Astrocyte (in vitro differentiated cells and primary cell): ENCODE data around the gene HSPB2. TPM values are rescaled to one million over a fixed set of nuclear protein-coding genes. Genes with fewer than 3 reads are reported as not detected.

Source experiments
- DNase-seq: peaks from one replicate; pipeline ENCODE4 v3.0.0-alpha.2; 2010; ENCODE audit warnings: low read depth
- FAIRE-seq: peaks from 2 replicates; lab custom pipeline; 2011; peaks lifted over from hg19 to GRCh38; lab: Jason Lieb, UNC
- H2AFZ ChIP-seq: 2 replicates; pipeline ENCODE4 v1.6.0; 2012; ENCODE audit warnings: low read depth, low read length, inconsistent platforms
- H3K27ac ChIP-seq: 2 replicates; pipeline ENCODE4 v1.5.1; 2011; ENCODE audit warnings: low read depth, low read length, inconsistent platforms
- H3K27me3 ChIP-seq: 2 replicates; pipeline ENCODE4 v1.6.0; 2011; ENCODE audit warnings: low read length, inconsistent platforms; ENCODE audit not compliant: insufficient read depth
- H3K36me3 ChIP-seq: 2 replicates; pipeline ENCODE4 v1.5.1; 2011; ENCODE audit warnings: low read length, inconsistent platforms; ENCODE audit not compliant: insufficient read depth
- H3K4me1 ChIP-seq: 2 replicates; pipeline ENCODE4 v1.5.1; 2011; ENCODE audit warnings: low read length, inconsistent platforms; ENCODE audit not compliant: insufficient read depth
- H3K4me2 ChIP-seq: 2 replicates; pipeline ENCODE4 v1.6.0; 2012; ENCODE audit warnings: low read length, inconsistent platforms
- H3K4me3 ChIP-seq: 2 replicates; pipeline ENCODE4 v1.5.1; 2011; ENCODE audit warnings: low read depth, mild to moderate bottlenecking, low read length, inconsistent platforms; ENCODE audit not compliant: insufficient read depth
- H3K79me2 ChIP-seq: 2 replicates; pipeline ENCODE4 v1.6.0; 2012; ENCODE audit warnings: mild to moderate bottlenecking, low read length, inconsistent platforms; ENCODE audit not compliant: insufficient read depth
- H3K9ac ChIP-seq: 2 replicates; pipeline ENCODE4 v1.6.0; 2012; ENCODE audit warnings: mild to moderate bottlenecking, low read length, inconsistent platforms
- H3K9me3 ChIP-seq: 2 replicates; pipeline ENCODE4 v1.5.1; 2012; ENCODE audit warnings: low read depth, mild to moderate bottlenecking, low read length, inconsistent platforms; ENCODE audit not compliant: insufficient read depth
- H4K20me1 ChIP-seq: 2 replicates; pipeline ENCODE4 v1.6.0; 2012; ENCODE audit warnings: low read length, inconsistent platforms; ENCODE audit not compliant: insufficient read depth
- H3K27ac Mint-ChIP-seq: one replicate; pipeline ENCODE4 v1.8.0; 2021; ENCODE audit warnings: mild to moderate bottlenecking, mixed read lengths; ENCODE audit not compliant: unreplicated experiment
- H3K27me3 Mint-ChIP-seq: one replicate; pipeline ENCODE4 v1.8.0; 2021; ENCODE audit warnings: low read depth, mixed read lengths; ENCODE audit not compliant: unreplicated experiment
- H3K36me3 Mint-ChIP-seq: one replicate; pipeline ENCODE4 v1.8.0; 2021; ENCODE audit warnings: low read depth, mixed read lengths; ENCODE audit not compliant: unreplicated experiment
- H3K4me1 Mint-ChIP-seq: one replicate; pipeline ENCODE4 v1.8.0; 2021; ENCODE audit warnings: low read depth, mixed read lengths; ENCODE audit not compliant: unreplicated experiment
- H3K4me3 Mint-ChIP-seq: one replicate; pipeline ENCODE4 v1.8.0; 2021; ENCODE audit warnings: mild to moderate bottlenecking, moderate library complexity, mixed read lengths; ENCODE audit not compliant: unreplicated experiment
- H3K9me3 Mint-ChIP-seq: one replicate; pipeline ENCODE4 v1.8.0; 2021; ENCODE audit warnings: mild to moderate bottlenecking, mixed read lengths; ENCODE audit not compliant: unreplicated experiment
- CTCF ChIP-seq: IDR thresholded peaks from 2 replicates; pipeline ENCODE4 v1.5.1; 2011; ENCODE audit warnings: low read depth, mild to moderate bottlenecking, inconsistent platforms, low read length, moderate library complexity; ENCODE audit not compliant: insufficient read depth
- EZH2 ChIP-seq: IDR thresholded peaks from 2 replicates; pipeline ENCODE4 v1.6.1; 2012; ENCODE audit warnings: mild to moderate bottlenecking, low read length, inconsistent platforms; ENCODE audit not compliant: insufficient read depth
- total RNA-seq: library from RNA; stranded (reverse); gene quantifications from 2 replicates; pipeline ENCODE4 v1.2.1, GENCODE V29; 2021

Gene HSPB2
- total RNA-seq, 1 donor from 2014 or later, result not detected

DNA sequence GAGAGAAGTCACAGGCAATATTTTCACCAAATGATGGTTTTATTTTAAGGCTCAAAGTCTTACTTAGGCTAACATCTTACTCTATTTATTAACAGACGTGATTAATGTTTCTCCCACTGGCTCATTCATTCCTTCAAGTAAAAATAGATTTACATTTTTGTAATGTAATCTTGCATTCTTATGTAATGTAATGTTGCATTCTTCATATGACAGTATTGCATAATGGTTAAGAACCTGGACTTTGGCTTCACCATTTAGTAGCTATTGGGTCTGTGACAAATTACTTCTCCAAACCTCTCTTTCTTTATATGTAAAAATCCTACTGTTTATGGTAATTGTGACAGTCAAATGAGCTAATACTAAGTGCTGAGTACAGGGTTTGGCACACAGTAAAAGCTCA is 21.3 kb downstream of the HSPB2 start:
- DNase-seq, result no peak
- H3K27me3 Mint-ChIP-seq, result no peaks in the 10 kb centered on the region
- no peak overlapping the region for H3K27ac Mint-ChIP-seq
- TF ChIP-seq EZH2 (no peak), CTCF (no peak)
- H3K4me3 Mint-ChIP-seq, result no peak overlapping the region
- no peaks in the 10 kb centered on the region for H3K36me3 Mint-ChIP-seq
- H3K9me3 Mint-ChIP-seq, result no peaks in the 10 kb centered on the region
- no peak overlapping the region for H3K9ac ChIP-seq
- no peaks in the 10 kb centered on the region for H3K79me2 ChIP-seq
- no peak for FAIRE-seq
- H4K20me1 ChIP-seq, result no peaks in the 10 kb centered on the region
- H3K4me2 ChIP-seq, result no peak overlapping the region
- peaks cover 25% of the 10 kb centered on the region for H3K4me1 ChIP-seq
- H3K36me3 ChIP-seq, result no peaks in the 10 kb centered on the region
- no peaks in the 10 kb centered on the region for H3K9me3 ChIP-seq
- no peak overlapping the region for H2AFZ ChIP-seq
- H3K4me1 Mint-ChIP-seq, result peaks cover 26% of the 10 kb centered on the region
- no peaks in the 10 kb centered on the region for H3K27me3 ChIP-seq
- H3K4me3 ChIP-seq, result no peak overlapping the region
- no peak overlapping the region for H3K27ac ChIP-seq

DNA sequence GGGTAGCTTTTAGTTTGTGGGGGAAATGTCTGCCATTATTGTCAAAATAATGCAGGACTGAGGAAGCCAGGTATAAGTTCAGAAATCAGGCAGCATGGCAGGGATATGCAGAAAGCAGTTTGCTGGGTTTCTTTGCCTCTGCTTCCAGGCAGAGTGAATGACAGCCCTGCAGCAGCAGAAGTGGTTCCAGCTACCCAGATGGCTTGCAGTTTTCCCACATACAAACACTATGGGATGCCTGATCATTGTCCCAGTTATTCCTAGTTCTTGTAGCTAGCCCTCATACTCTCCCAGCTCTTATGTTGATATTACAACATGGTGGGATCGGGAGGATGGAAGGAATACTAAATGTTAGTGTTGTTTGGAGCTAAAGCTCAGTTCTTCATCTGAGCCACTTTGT is 21.8 kb downstream of the HSPB2 start:
- H3K36me3 Mint-ChIP-seq, result no peaks in the 10 kb centered on the region
- H3K27ac ChIP-seq, result no peak overlapping the region
- H3K9ac ChIP-seq, result no peak overlapping the region
- no peaks in the 10 kb centered on the region for H3K27me3 ChIP-seq
- H3K4me3 Mint-ChIP-seq, result no peak overlapping the region
- H3K9me3 Mint-ChIP-seq, result no peaks in the 10 kb centered on the region
- FAIRE-seq (no peak), DNase-seq (no peak)
- H3K4me3 ChIP-seq, result no peak overlapping the region
- no peaks in the 10 kb centered on the region for H3K36me3 ChIP-seq
- H3K79me2 ChIP-seq, result no peaks in the 10 kb centered on the region
- peaks cover 30% of the 10 kb centered on the region for H3K4me1 Mint-ChIP-seq
- no peaks in the 10 kb centered on the region for H4K20me1 ChIP-seq
- H3K27ac Mint-ChIP-seq, result no peak overlapping the region
- H2AFZ ChIP-seq, result no peak overlapping the region
- TF ChIP-seq EZH2, result no peak
- TF ChIP-seq CTCF, result no peak
- H3K9me3 ChIP-seq, result no peaks in the 10 kb centered on the region
- H3K27me3 Mint-ChIP-seq, result no peaks in the 10 kb centered on the region
- peaks cover 29% of the 10 kb centered on the region for H3K4me1 ChIP-seq
- no peak overlapping the region for H3K4me2 ChIP-seq

GRCh38 chr11:111935317-111936039 is 22.9 kb downstream of the HSPB2 start:
- DNase-seq, result no peak
- Histone ChIP-seq H2AFZ (no peak overlapping the region), H3K4me1 (peaks cover 38% of the 10 kb centered on the region), H3K4me3 (no peak overlapping the region), H3K9ac (peak overlapping the region; percentile 10), H4K20me1 (no peaks in the 10 kb centered on the region), H3K27ac (no peak overlapping the region), H3K36me3 (no peaks in the 10 kb centered on the region), H3K79me2 (no peaks in the 10 kb centered on the region), H3K27me3 (no peaks in the 10 kb centered on the region), H3K4me2 (peak overlapping the region; percentile 91), H3K9me3 (no peaks in the 10 kb centered on the region)
- no peaks in the 10 kb centered on the region for H3K27me3 Mint-ChIP-seq
- no peaks in the 10 kb centered on the region for H3K36me3 Mint-ChIP-seq
- peak overlapping the region; percentile 88 for H3K27ac Mint-ChIP-seq
- FAIRE-seq, result no peak
- no peak for TF ChIP-seq CTCF
- TF ChIP-seq EZH2, result no peak
- peaks cover 38% of the 10 kb centered on the region for H3K4me1 Mint-ChIP-seq
- no peak overlapping the region for H3K4me3 Mint-ChIP-seq
- no peaks in the 10 kb centered on the region for H3K9me3 Mint-ChIP-seq
